Type B pancreatic cell (in vitro differentiated cells): ENCODE measurements around the gene GPR135. TPM values are rescaled to one million over a fixed set of nuclear protein-coding genes. Genes with fewer than 3 reads are reported as not detected.

ENCODE experiments used
- DNase-seq: peaks from one replicate; pipeline ENCODE4 v3.0.0; 2021; ENCODE audit warnings: mixed read lengths; ENCODE audit not compliant: unreplicated experiment; ENCODE audit errors: extremely low spot score
- H3K27ac Mint-ChIP-seq: 2 replicates; pipeline ENCODE4 v1.8.0; 2021; ENCODE audit warnings: mild to moderate bottlenecking, mixed read lengths
- H3K27me3 Mint-ChIP-seq: 2 replicates; pipeline ENCODE4 v1.8.0; 2021; ENCODE audit warnings: mixed read lengths
- H3K36me3 Mint-ChIP-seq: 2 replicates; pipeline ENCODE4 v1.8.0; 2021; ENCODE audit warnings: mixed read lengths
- H3K4me1 Mint-ChIP-seq: one replicate; pipeline ENCODE4 v1.8.0; 2021; ENCODE audit warnings: mixed read lengths; ENCODE audit not compliant: unreplicated experiment
- H3K4me3 Mint-ChIP-seq: 2 replicates; pipeline ENCODE4 v1.8.0; 2021; ENCODE audit warnings: mild to moderate bottlenecking, mixed read lengths
- H3K9me3 Mint-ChIP-seq: 2 replicates; pipeline ENCODE4 v1.8.0; 2021; ENCODE audit warnings: mixed read lengths
- total RNA-seq: library from RNA; stranded (reverse); gene quantifications from 2 replicates; pipeline ENCODE4 v1.2.1, GENCODE V29; 2021; ENCODE audit warnings: low replicate concordance
- TF ChIP-seq, protein P1 (sequence below): fragments of 200-600 bp; sonication (generic); conservative IDR thresholded peaks from 2 replicates; pipeline ENCODE4 v1.5.0; 2021; ENCODE audit warnings: antibody characterized with exemption, mild to moderate bottlenecking

GPR135 gene
- total RNA-seq, 1 donor from 2014 or later: 2.7 TPM

DNA sequence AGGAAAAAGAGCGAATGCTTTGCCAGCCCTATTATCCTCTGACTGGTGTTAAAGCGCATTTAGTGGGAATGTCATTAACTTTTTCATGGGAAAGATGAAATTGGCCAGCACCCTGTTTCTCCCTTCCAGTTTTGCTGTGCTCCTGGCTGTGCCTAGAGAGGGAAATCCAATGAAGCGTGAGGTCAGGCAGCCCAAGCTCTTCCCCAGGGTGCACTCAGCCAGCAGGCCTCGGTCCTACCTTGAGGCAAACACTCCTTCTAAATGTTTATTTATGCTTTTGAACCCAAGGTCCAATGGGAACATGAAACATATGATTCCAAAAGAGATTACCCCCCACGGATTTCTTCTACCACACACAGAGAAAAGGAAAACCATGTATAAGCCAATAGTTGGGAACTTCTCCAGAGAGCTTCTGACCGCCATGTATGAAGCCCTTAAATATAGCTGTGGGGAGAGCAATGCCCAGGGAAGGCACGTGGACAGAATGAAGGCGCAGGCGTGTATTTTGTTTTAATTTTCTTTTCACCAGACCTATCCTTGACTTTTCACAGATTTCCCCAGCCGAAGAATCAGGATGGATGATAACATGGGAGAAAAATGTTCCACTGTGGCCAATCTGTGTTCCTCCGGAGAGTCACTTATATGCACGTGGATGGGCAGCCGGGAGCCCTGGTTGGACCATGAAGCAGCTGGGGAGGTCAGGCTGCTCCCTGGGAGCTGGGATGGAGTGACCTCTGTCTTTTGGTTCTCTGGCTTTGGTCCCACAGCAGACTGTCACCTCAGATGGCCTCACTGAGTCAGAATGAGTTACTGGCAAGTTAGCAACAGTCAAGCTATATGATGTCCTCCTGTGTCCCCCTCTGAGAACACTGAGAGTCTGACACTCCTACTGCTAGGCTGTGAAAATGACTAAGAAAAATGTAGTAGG, 37.3 kb downstream of the GPR135 start:
- no peak overlapping the region for H3K27ac Mint-ChIP-seq
- peaks cover 3% of the 10 kb centered on the region for H3K36me3 Mint-ChIP-seq
- no peak overlapping the region for H3K4me3 Mint-ChIP-seq
- DNase-seq: no peak
- no peaks in the 10 kb centered on the region for H3K9me3 Mint-ChIP-seq
- H3K4me1 Mint-ChIP-seq: peaks cover 30% of the 10 kb centered on the region
- peaks cover 16% of the 10 kb centered on the region for H3K27me3 Mint-ChIP-seq
- TF ChIP-seq, protein P1, sequence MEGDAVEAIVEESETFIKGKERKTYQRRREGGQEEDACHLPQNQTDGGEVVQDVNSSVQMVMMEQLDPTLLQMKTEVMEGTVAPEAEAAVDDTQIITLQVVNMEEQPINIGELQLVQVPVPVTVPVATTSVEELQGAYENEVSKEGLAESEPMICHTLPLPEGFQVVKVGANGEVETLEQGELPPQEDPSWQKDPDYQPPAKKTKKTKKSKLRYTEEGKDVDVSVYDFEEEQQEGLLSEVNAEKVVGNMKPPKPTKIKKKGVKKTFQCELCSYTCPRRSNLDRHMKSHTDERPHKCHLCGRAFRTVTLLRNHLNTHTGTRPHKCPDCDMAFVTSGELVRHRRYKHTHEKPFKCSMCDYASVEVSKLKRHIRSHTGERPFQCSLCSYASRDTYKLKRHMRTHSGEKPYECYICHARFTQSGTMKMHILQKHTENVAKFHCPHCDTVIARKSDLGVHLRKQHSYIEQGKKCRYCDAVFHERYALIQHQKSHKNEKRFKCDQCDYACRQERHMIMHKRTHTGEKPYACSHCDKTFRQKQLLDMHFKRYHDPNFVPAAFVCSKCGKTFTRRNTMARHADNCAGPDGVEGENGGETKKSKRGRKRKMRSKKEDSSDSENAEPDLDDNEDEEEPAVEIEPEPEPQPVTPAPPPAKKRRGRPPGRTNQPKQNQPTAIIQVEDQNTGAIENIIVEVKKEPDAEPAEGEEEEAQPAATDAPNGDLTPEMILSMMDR: no peak

DNA sequence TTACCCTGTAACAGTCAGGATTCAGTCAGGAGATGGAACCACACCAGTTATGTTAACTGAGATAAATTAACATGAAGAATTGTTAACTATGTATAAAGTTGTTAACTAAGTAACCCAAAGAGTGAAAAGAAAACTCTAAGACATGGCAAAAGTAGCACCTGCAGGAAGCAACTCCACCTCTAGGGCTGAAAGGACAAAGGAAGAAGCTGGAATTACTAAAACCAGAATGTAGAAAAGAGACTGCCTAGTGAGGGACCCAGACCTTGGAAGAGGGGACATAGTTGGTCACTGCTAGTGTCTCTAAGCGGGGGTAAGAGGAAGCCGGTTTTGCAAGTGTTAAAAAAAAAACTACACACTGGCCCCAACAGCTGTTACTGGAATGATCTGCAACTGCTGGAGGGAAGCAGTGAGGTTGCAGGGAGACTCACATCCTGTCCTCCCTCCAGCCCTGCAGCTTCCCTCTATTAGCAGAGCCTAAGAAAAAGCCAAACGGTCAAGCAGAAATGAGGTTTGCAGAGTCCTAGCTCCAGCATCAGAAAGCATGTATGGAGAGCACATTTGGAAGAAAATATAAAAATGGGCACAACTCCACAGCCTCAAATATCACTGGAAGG, 39.8 kb downstream of the GPR135 start:
- H3K27ac Mint-ChIP-seq: no peak overlapping the region
- no peaks in the 10 kb centered on the region for H3K9me3 Mint-ChIP-seq
- no peak overlapping the region for H3K4me3 Mint-ChIP-seq
- peaks cover 21% of the 10 kb centered on the region for H3K27me3 Mint-ChIP-seq
- peaks cover 30% of the 10 kb centered on the region for H3K4me1 Mint-ChIP-seq
- DNase-seq: no peak
- no peaks in the 10 kb centered on the region for H3K36me3 Mint-ChIP-seq
- TF ChIP-seq, protein P1: peak; percentile 45

DNA sequence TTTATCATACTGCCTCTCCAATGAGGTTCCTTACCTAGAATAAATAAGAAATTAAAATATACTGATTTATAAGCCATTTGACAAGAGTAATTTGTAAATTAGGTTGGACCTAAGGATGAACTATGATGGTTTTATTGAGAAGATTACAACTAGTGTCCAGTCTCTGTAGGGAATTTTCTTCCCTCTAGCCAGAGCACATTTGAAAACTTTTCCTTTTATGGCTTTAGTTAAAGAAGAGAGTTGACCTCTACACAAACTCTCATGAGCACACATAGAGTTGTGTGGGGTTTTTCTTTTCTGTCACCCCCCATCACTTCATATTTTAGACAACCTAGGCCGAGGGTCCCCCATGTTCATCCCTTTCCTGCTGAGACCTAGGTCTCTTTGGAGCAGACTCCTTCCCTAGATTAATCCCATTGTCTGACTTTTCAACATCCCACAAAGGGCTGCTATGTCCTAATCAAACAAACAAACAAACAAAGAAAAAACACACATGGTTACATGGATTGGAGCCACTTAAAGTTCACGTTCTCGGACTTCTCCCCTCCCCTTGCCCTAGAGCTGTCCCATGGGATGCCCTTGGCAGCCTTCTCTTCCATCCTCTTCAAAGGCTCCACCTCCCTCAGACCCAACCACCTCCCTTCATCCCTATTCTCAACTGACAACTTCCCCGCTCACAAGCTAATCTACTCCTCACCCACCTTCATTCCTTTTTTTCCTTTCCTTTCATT, 40.7 kb downstream of the GPR135 start:
- no peaks in the 10 kb centered on the region for H3K9me3 Mint-ChIP-seq
- no peak overlapping the region for H3K27ac Mint-ChIP-seq
- TF ChIP-seq, protein P1: no peak
- peaks cover 26% of the 10 kb centered on the region for H3K4me1 Mint-ChIP-seq
- no peak overlapping the region for H3K4me3 Mint-ChIP-seq
- no peak for DNase-seq
- peaks cover 21% of the 10 kb centered on the region for H3K27me3 Mint-ChIP-seq
- H3K36me3 Mint-ChIP-seq: no peaks in the 10 kb centered on the region

DNA sequence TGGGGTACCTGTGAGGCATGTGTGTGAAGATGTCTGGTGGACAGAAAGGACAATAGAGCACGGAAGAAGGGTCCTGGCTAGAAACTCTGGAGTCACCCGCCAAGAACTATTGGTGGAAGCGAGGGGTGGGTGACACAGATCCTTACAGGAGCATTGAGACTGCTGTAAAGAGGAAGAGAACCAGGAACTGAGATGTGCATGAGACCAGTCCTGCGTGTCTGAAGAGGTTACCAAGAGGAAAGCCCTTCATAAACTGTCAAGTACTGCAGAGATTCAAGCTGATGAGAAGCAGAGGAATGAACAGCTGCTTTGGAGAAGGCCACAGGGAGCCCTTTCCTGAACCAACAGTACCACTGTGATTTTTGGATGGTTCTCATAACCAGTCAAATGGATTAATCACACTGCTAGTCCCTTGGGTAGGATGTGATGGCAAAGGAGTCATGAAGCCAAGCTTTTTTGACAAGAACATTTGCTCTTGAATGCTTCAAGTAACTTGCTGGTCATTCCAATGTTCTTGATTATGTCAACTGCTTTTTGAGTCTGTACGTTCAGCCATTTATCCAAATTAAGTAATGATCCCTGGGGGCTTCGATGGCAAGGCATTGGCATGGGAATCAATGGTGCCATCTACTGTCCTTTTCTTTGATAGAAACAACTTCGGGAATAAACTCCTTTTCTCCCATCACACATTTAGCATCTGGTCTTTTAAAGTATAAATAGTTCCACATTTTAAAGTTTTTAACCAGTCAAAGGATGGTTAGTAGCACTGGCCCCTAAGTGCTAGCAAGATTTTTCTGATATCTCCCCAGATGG, 42.9 kb downstream of the GPR135 start:
- peaks cover 20% of the 10 kb centered on the region for H3K4me1 Mint-ChIP-seq
- peaks cover 24% of the 10 kb centered on the region for H3K27me3 Mint-ChIP-seq
- H3K36me3 Mint-ChIP-seq: peaks cover 3% of the 10 kb centered on the region
- H3K27ac Mint-ChIP-seq: no peak overlapping the region
- H3K9me3 Mint-ChIP-seq: no peaks in the 10 kb centered on the region
- DNase-seq: no peak
- TF ChIP-seq, protein P1: no peak
- no peak overlapping the region for H3K4me3 Mint-ChIP-seq

DNA sequence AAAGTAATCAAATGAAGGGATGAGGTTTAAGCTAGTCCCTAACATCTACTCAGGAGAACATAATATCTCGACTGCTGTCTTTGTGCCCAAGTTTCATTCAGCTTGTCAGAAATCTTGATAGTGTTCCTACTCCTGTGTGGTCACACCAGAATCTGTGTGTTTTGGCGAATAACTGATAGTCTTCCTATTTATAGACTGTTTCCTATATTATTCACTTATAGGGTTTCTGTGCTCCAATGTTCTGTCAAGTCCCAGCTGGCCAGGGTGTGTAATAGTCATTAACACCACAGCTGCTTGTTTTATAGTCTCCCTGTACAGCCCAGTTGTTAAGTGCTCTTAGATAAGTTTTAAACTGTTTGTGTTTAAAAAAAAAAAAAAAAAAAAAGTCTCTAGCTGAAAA, 45.9 kb downstream of the GPR135 start:
- DNase-seq: no peak
- H3K9me3 Mint-ChIP-seq: no peaks in the 10 kb centered on the region
- H3K4me3 Mint-ChIP-seq: no peak overlapping the region
- H3K27me3 Mint-ChIP-seq: peaks cover 10% of the 10 kb centered on the region
- TF ChIP-seq, protein P1: no peak
- no peak overlapping the region for H3K27ac Mint-ChIP-seq
- no peaks in the 10 kb centered on the region for H3K4me1 Mint-ChIP-seq
- peaks cover 3% of the 10 kb centered on the region for H3K36me3 Mint-ChIP-seq
